Measurements from ENCODE around the gene LRRC23. TPM values are rescaled to one million over a fixed set of nuclear protein-coding genes. Genes with fewer than 3 reads are reported as not detected.

LRRC23 gene, protein sequence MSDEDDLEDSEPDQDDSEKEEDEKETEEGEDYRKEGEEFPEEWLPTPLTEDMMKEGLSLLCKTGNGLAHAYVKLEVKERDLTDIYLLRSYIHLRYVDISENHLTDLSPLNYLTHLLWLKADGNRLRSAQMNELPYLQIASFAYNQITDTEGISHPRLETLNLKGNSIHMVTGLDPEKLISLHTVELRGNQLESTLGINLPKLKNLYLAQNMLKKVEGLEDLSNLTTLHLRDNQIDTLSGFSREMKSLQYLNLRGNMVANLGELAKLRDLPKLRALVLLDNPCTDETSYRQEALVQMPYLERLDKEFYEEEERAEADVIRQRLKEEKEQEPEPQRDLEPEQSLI
- total RNA-seq (2022; extraction: Qiagen RNA extraction): 15.6 to 19.4 TPM (median 16.9 TPM) in 5 replicates

DNA sequence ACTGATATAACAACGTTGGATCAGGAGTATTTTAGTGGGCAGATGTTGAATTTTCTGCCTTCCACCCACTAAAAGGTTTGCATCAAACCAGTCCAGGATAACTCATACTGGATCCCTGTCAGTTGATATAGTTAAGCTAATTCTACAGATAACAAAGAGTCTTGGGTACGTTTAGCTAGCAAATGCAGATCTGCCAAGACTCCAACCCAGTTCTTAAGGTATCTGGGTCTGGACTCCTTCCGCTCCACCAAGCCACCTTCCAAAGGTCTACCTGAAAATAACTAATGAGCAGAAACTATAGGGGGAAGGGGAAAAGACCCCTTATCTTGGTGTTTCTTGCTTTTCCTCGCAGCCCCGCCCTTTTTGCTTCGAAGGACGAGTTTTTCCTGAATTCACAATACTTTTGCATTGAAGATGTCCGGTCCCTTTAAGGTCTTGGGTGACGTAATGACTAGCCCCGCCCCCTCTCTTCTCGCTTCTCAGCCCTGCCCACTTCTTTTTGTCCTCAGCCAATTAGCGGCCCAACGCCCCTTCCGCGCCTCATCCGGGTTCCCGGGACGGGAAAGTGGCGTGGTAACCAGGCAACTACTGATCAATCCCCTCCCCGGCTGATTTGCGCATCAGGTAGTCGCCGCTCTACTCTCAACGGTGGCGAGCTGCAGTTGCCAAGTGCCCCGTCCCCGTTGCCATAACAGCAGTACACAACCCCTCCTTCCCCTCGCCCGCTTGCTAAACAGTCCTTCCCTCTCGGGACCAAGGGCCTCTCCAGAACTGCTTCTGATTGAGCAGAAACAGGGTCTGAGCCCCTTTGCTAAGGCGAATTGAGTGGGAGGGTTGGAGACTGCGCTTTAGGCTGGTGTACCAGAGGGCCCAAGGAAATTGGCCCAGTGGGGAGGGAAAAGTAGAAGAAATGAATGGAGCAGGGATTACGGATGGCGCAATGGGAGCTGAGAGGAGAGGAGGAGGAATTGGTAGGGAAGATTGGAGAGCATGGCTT, at the start of gene LRRC23:
Gene LRRC23, plus strand, starts transcription at position 543 of the 997 bp plus-strand sequence. CDS start 812 bp downstream, outside the sequence.

DNA sequence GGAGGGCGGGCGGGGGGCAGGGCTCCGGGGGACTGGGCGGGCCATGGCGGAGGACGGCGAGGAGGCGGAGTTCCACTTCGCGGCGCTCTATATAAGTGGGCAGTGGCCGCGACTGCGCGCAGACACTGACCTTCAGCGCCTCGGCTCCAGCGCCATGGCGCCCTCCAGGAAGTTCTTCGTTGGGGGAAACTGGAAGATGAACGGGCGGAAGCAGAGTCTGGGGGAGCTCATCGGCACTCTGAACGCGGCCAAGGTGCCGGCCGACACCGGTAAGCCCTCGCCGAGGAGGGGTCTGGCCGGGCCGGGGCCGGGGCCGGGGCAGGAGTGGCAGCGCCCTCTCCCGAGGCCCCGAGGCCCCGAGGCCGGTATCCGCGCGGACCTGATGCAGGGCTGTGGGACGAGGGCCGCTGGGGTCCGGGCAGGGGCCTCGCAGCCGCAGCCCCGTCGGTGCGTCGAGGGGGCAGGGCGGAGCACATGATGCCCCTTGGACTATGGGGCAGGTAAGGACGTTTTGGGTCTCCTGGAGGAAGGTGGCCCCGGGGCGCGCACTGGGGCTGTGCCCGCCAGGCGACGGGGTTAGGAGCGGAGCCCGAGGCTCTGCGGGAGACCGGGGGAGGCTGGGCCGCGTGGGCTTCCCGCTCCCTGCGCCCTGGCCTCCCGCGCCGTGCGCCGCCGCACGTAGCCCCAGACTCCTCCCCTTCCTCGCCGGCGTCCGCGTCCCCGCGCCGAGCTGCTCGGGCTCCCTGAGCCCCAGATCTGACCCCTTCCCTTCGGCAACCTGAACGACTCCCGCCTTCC, 37.0 kb upstream of the LRRC23 start, which contains the start of gene TPI1:
Gene TPI1, plus strand, starts transcription at position 119 of the 798 bp plus-strand sequence. Its CDS starts 36 bp downstream, at position 155.

DNA sequence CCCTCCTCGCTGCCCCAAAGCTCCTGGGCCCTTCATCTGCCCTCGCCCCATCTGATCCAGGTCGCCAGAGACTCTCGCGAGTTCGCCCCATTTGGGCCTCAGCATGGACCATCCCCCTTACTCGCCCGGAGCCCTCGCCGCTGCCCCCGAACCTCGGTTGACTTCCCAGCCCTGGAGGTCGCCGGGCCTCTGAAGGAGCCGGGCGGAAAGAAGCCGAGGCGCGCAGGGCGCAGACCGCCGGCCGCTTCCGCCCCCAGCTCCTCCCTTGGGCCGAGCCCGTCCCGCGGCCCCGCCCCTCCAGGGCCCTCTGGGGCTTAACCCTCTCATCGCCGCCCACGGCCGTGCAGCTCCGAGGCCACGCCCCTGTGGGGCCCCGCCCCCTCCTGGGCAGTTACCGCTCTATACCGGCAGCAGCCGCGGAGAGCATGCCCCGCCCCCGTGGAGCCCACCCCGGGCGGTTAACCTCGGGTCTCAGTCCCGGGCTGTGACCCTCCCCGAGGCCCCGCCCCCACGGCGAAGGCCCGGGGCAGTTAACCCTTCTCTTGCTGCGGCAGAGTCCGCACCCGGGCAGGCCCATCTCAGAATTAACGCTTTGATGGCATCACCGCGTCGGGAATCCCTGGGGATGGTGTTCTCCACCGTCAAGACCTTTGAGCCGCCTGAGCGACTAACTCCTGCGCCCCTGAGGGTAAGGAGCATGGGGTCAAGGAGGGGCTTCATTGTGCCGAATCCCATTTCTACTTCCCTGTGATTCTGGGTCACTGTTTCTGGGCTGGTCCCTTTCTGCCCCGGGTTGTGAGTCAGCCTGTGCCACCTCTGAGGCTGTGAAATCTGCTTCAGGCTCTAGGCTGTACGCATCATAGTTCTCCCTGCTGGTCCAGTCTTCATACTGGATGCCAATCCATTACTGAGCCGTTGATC, 31.3 kb upstream of the LRRC23 start, which contains the start of gene SPSB2:
Gene SPSB2, minus strand, starts transcription at position 210 of the 921 bp plus-strand sequence. CDS start 402 bp downstream, outside the sequence.

DNA sequence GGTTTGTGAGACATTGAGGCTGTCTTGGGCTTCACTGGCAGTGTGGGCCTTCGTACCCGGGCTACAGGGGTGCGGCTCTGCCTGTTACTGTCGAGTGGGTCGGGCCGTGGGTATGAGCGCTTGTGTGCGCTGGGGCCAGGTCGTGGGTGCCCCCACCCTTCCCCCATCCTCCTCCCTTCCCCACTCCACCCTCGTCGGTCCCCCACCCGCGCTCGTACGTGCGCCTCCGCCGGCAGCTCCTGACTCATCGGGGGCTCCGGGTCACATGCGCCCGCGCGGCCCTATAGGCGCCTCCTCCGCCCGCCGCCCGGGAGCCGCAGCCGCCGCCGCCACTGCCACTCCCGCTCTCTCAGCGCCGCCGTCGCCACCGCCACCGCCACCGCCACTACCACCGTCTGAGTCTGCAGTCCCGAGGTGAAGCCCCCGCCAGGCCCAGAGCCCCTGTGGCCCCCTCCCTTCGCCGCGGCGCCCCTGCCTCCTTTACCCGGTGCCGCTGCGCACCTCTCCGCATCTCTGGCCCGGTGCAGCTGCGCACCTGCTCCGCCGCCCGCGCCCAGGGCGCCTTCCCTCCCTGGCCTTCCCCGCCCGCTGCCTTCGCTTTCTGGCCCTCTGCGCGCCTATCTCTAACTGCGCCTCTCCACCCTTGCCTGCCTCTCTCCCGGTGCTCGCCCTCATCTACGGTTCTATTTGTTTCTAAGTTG, 9.8 kb downstream of the LRRC23 start, which contains the start of gene ENO2:
Gene ENO2, plus strand, starts transcription at position 335 of the 701 bp plus-strand sequence. CDS start 1,253 bp downstream, outside the sequence.

DNA sequence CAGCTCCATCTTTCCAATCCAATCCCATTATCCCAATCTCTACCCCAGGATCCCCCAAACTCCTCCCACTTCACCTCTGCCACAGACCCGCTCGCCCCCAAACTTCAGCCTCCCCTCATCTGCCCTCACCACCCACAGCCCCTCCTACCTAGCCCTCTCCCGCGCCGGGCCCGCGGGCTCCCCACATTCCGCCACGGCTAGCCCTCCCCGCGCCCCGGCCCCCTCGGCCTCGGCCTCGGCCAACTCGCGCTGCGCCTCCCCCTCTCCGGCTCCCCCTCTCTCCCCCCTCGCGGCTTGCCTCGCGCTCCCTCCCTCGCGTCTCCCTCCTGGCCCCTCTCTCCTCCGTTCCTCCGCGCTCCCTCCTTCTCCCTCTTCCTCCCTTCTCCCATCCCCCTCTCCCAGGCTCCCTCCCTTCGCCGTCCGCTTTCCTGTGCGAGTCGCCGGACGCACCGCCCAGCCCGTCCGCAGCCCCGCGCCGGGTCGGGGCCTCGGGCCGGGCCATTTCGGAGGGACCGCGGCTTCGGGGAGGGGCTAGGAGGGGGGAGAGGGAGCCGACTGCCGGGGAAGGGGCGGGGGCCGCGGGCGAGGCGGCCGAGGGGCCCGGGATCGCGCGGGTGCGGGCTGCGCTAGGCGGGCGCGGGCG, 22.9 kb downstream of the LRRC23 start, which contains the start of gene ATN1:
Gene ATN1, plus strand, starts transcription at position 581 of the 643 bp plus-strand sequence. CDS start 6,043 bp downstream, outside the sequence.

DNA sequence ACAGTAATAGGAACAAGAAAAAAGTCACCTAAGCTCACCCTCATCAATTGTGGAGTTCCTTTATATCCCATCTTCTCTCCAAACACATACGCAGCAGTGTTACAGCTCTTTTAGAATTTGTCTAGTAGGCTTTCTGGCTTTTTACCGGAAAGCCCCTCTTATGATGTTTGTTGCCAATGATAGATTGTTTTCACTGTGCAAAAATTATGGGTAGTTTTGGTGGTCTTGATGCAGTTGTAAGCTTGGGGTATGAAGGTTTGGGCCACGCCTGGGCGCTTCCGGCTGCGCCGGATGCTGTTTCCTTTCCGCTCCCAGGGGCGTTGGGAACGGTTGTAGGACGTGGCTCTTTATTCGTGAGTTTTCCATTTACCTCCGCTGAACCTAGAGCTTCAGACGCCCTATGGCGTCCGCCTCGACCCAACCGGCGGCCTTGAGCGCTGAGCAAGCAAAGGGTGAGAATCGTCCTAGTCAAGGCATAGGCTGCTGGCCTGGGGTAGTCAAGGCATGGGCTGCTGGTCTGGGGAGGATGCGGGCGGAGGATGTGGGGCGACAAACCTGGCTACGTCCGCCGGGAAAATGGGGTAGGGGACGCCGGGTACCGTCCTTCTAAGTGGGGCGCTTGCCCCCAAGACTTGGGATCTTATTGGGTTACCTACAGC, 39.2 kb downstream of the LRRC23 start, which contains the start of the genes C12orf57 and RNU7-1:
Gene C12orf57, plus strand, starts transcription at position 301 of the 659 bp plus-strand sequence. Its CDS starts 100 bp downstream, at position 401.
Gene RNU7-1, plus strand, starts transcription at position 95 of the 659 bp plus-strand sequence.

DNA sequence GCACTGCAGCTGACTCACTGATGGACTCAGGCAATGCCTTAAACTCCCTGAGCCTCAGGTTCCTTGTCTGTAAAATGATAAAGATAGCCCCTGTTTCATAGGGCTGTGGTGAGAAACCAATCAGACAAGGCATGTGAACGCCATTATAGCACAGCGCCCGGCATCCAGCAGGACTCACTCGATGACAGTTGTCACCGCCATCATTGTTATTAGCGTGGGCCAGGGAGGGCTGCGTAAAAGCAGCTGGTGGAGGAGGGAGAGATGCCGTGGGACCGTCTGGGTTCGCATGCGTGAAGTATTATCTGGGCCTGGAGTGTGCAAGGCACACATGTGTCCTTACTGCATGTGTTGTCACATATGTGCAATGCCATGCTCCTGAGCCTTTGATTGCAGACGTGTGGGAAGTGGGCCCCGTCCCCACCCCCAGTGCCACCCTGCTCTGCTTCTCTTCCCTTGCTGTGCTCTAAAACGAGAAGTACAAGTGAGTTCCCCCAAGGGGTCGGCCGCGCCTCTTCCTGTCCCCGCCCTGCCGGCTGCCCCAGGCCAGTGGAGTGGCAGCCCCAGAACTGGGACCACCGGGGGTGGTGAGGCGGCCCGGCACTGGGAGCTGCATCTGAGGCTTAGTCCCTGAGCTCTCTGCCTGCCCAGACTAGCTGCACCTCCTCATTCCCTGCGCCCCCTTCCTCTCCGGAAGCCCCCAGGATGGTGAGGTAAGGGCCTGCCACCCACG, 46.4 kb downstream of the LRRC23 start, which contains the start of gene PTPN6:
Gene PTPN6, plus strand, starts transcription at position 546 of the 730 bp plus-strand sequence. Its CDS starts 157 bp downstream, at position 703.

Other genes starting within 250 kb of the LRRC23 start
- gene ING4, start 241.7 kb upstream of the LRRC23 start, total RNA-seq (2022; extraction: Qiagen RNA extraction): 12.0 to 17.7 TPM (median 14.7 TPM) in 5 replicates
- gene ZNF384, start 215.4 kb upstream of the LRRC23 start, total RNA-seq (2022; extraction: Qiagen RNA extraction): 50.4 to 60.8 TPM (median 56.9 TPM) in 5 replicates
- 0.75 to 1.00 TPM (median 0.92 TPM) in 5 replicates for gene PIANP, start 204.0 kb upstream of the LRRC23 start, total RNA-seq (2022; extraction: Qiagen RNA extraction)
- 50.2 to 55.9 TPM (median 55.2 TPM) in 5 replicates for gene COPS7A, start 180.8 kb upstream of the LRRC23 start, total RNA-seq (2022; extraction: Qiagen RNA extraction)
- gene MLF2, start 151.7 kb upstream of the LRRC23 start, total RNA-seq (2022; extraction: Qiagen RNA extraction): 268 to 304 TPM (median 292 TPM) in 5 replicates
- gene PTMS, start 138.5 kb upstream of the LRRC23 start, total RNA-seq (2022; extraction: Qiagen RNA extraction): 589 to 916 TPM (median 868 TPM) in 5 replicates
- gene LAG3, start 132.3 kb upstream of the LRRC23 start, total RNA-seq (2022; extraction: Qiagen RNA extraction): 0.83 to 1.6 TPM (median 1.4 TPM) in 5 replicates
- gene CD4, start 115.3 kb upstream of the LRRC23 start, total RNA-seq (2022; extraction: Qiagen RNA extraction): 0.01 to 0.06 TPM in 2 of 5 replicates, not detected in the others
- gene GPR162, start 83.0 kb upstream of the LRRC23 start, total RNA-seq (2022; extraction: Qiagen RNA extraction): 0.26 to 0.41 TPM (median 0.33 TPM) in 5 replicates
- 22.2 to 28.3 TPM (median 26.4 TPM) in 5 replicates for gene P3H3, start 76.4 kb upstream of the LRRC23 start, total RNA-seq (2022; extraction: Qiagen RNA extraction)
- gene GNB3, start 63.9 kb upstream of the LRRC23 start, total RNA-seq (2022; extraction: Qiagen RNA extraction): 0.92 to 2.1 TPM (median 1.4 TPM) in 5 replicates
- gene CDCA3, start 53.5 kb upstream of the LRRC23 start, total RNA-seq (2022; extraction: Qiagen RNA extraction): 72.8 to 80.0 TPM (median 76.6 TPM) in 5 replicates
- gene USP5, start 52.7 kb upstream of the LRRC23 start, total RNA-seq (2022; extraction: Qiagen RNA extraction): 71.9 to 93.6 TPM (median 77.7 TPM) in 5 replicates
- gene TPI1, start 37.3 kb upstream of the LRRC23 start, total RNA-seq (2022; extraction: Qiagen RNA extraction): 1,494 to 1,665 TPM (median 1,624 TPM) in 5 replicates
- 24.5 to 34.1 TPM (median 33.9 TPM) in 5 replicates for gene SPSB2, start 31.5 kb upstream of the LRRC23 start, total RNA-seq (2022; extraction: Qiagen RNA extraction)
- 29.0 to 33.1 TPM (median 32.0 TPM) in 5 replicates for gene ENO2, start 9.8 kb downstream of the LRRC23 start, total RNA-seq (2022; extraction: Qiagen RNA extraction)
- gene ATN1, start 23.1 kb downstream of the LRRC23 start, total RNA-seq (2022; extraction: Qiagen RNA extraction): 50.9 to 76.0 TPM (median 73.6 TPM) in 5 replicates
- not detected in 5 replicates for gene RNU7-1, start 39.0 kb downstream of the LRRC23 start, total RNA-seq (2022; extraction: Qiagen RNA extraction)
- 261 to 320 TPM (median 303 TPM) in 5 replicates for gene C12orf57, start 39.2 kb downstream of the LRRC23 start, total RNA-seq (2022; extraction: Qiagen RNA extraction)
- gene PTPN6, start 46.5 kb downstream of the LRRC23 start, total RNA-seq (2022; extraction: Qiagen RNA extraction): 9.1 to 13.5 TPM (median 10.5 TPM) in 5 replicates
- gene PHB2, start 65.8 kb downstream of the LRRC23 start, total RNA-seq (2022; extraction: Qiagen RNA extraction): 316 to 337 TPM (median 328 TPM) in 5 replicates
- 54.5 to 63.2 TPM (median 59.6 TPM) in 5 replicates for gene EMG1, start 66.1 kb downstream of the LRRC23 start, total RNA-seq (2022; extraction: Qiagen RNA extraction)
- 26.7 to 30.7 TPM (median 29.8 TPM) in 5 replicates for gene LPCAT3, start 113.7 kb downstream of the LRRC23 start, total RNA-seq (2022; extraction: Qiagen RNA extraction)
- gene C1S, start 155.9 kb downstream of the LRRC23 start, total RNA-seq (2022; extraction: Qiagen RNA extraction): 40.4 to 73.4 TPM (median 41.9 TPM) in 5 replicates
- gene C1R, start 187.6 kb downstream of the LRRC23 start, total RNA-seq (2022; extraction: Qiagen RNA extraction): 27.7 to 49.0 TPM (median 30.3 TPM) in 5 replicates
- gene C1RL, start 204.4 kb downstream of the LRRC23 start, total RNA-seq (2022; extraction: Qiagen RNA extraction): 10.8 to 14.6 TPM (median 13.4 TPM) in 5 replicates
- gene RBP5, start 224.1 kb downstream of the LRRC23 start, total RNA-seq (2022; extraction: Qiagen RNA extraction): not detected in 5 replicates
- 11.7 to 17.4 TPM (median 14.9 TPM) in 5 replicates for gene CLSTN3, start 225.5 kb downstream of the LRRC23 start, total RNA-seq (2022; extraction: Qiagen RNA extraction)